HG02763 (cell line): ENCODE data around the gene WDR90.

ENCODE experiments used
- ATAC-seq: cut with Tn5 transposase; IDR thresholded peaks from one replicate; pipeline ENCODE4 v1.9.1; 2021; ENCODE audit warnings: mild to moderate bottlenecking, moderate library complexity; ENCODE audit not compliant: unreplicated experiment

The WDR90 gene

GRCh38 chr16:648781-649589 is at the start of gene WDR90:
Gene WDR90 (plus strand): TSS chr16:649365. CDS start chr16:649417, 52 bp downstream.
- peak; percentile 76 for ATAC-seq

GRCh38 chr16:600781-601180 is 48.4 kb upstream of the WDR90 start:
- no peak for ATAC-seq

- no peak for ATAC-seq
These were observed 45.2 kb upstream of the WDR90 start for GRCh38 chr16:603933-604332.

- no peak for ATAC-seq
These were observed 42.4 kb upstream of the WDR90 start for GRCh38 chr16:606656-607307.

GRCh38 chr16:608019-608418 is 41.1 kb upstream of the WDR90 start:
- no peak for ATAC-seq

- no peak for ATAC-seq
These were observed 39.8 kb upstream of the WDR90 start for GRCh38 chr16:609316-609715.

GRCh38 chr16:609984-610383 is 39.2 kb upstream of the WDR90 start:
- ATAC-seq = no peak

- no peak for ATAC-seq
These were observed 38.4 kb upstream of the WDR90 start for GRCh38 chr16:610513-611381.

- no peak for ATAC-seq
These were observed 34.0 kb upstream of the WDR90 start for GRCh38 chr16:615122-615521.

GRCh38 chr16:616733-617586 is 32.2 kb upstream of the WDR90 start:
- ATAC-seq = no peak

- no peak for ATAC-seq
These were observed 31.3 kb upstream of the WDR90 start for GRCh38 chr16:617855-618254.

GRCh38 chr16:619476-620100 is 29.6 kb upstream of the WDR90 start:
- no peak for ATAC-seq

GRCh38 chr16:620700-621525 is 28.3 kb upstream of the WDR90 start:
- no peak for ATAC-seq

GRCh38 chr16:621526-622105 is 27.5 kb upstream of the WDR90 start:
- no peak for ATAC-seq

GRCh38 chr16:622920-623280 is 26.3 kb upstream of the WDR90 start:
- ATAC-seq = no peak

GRCh38 chr16:624526-625070 is 24.6 kb upstream of the WDR90 start:
- no peak for ATAC-seq

- ATAC-seq = no peak
These were observed 23.8 kb upstream of the WDR90 start for GRCh38 chr16:625117-625976.
